Hematopoietic multipotent progenitor cell treated with erythropoietin and hydrocortisone succinate and interleukin-3 and kit ligand, for 8 days (in vitro differentiated cells): ENCODE measurements around the gene CCDC141.

ENCODE experiments used
- DNase-seq: peaks from one replicate; pipeline ENCODE4 v3.0.0-alpha.2; 2015

Gene CCDC141

DNA sequence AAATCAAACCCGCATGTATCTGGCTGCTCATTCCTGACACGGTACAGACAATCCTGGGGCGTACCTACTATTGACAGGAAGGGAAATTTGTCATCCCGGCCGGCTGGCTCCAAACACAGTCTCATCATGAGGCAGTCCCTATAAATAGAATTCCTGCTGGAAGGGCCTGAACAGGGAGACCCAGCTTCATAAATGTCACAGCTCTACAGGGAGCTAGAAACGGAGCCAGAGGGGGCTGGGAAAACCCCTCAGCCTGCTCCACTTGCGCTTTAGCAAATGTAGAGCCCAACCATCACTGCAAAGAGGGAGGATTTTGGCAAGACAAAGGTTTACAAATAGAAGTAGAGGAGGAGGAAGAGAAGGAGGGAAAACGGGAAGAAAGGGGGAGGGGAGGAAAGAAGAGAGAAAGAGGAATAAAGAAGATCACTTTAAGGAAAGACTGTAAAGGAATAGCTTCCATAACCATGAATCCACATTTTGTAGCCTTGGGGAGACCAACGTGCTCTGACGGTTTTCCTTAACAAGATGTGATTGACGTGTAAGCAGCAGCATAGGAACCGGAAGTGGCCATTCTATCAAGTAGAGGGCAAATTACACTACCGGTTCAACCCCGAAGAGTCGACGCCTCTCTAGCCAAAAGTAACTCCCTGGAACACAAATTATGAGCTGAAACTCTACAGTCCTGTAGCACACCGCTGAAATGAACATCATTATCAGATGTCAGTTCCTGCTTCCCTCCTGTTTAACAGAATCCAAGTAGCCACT lies 185.9 kb downstream of the CCDC141 start:
- DNase-seq: no peak

DNA sequence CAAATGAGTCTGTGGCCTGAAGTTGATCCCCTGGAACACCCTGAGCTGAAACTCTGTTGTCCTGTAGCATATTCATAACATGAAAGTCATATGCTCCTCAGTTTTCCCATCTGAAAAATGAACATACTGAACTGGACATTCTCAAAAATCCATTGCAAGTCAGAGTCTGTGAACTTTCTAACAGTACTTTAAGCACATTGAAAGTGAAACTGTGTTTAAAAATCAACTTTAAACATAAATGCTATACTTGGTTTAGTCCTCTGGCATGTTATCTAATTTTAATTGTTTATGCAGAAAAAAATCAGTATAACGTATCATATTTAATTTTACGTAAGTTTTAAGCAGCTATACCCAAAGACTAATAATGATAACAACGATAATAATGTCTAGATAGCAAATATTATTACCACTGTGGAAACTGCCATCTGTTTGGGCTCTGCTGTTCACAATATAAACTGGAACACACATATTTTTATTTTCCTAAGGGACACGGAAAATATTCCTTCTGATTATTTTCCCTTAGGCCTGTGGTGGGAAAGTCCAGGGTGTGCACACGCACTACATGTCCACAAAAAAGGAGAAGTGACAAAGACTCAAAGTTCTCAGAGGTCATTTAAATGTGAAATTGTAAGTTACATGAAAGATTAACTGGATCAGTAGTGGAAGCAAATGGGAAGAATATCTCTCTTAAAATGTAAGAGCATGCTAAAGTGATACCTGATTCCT lies 186.6 kb downstream of the CCDC141 start:
- DNase-seq: no peak

DNA sequence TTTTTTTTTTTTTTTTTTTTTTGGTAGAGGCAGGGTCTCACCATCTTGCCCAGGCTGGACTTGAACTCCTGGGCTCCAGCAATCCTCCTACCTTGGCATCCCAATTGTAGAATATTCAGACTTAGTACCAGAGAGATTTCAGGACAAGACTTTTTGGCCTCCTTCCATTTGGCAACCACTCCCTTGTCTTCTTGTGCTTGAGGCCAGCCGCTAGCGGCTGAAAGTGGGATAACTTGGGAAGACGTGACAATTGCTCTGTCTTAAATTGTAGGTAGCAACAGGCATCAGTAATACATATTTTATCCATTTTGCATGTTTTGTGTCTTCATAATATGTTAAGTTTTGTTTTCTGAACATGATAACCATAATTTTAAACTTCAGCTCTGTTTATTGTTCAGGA lies 189.4 kb downstream of the CCDC141 start:
- DNase-seq: no peak

DNA sequence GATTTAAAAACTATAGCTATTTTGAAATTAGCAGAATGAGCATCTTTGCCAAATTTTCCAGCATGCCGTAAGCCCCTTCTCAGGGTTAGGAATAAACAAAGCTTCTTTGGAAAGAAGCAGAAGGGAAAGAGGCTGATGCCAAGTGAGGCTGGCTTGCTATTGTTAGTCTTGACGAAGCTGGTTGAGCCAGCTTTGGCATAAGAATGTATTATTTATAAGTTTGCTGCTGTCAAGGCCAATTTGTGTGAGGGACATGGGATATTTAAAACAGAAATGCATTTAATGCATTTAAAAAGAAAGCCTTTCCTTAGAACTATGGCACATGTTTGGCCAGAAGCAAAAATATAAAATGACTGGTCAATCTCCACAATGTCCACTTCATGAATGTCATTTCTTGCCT lies 190.2 kb downstream of the CCDC141 start:
- DNase-seq: no peak

DNA sequence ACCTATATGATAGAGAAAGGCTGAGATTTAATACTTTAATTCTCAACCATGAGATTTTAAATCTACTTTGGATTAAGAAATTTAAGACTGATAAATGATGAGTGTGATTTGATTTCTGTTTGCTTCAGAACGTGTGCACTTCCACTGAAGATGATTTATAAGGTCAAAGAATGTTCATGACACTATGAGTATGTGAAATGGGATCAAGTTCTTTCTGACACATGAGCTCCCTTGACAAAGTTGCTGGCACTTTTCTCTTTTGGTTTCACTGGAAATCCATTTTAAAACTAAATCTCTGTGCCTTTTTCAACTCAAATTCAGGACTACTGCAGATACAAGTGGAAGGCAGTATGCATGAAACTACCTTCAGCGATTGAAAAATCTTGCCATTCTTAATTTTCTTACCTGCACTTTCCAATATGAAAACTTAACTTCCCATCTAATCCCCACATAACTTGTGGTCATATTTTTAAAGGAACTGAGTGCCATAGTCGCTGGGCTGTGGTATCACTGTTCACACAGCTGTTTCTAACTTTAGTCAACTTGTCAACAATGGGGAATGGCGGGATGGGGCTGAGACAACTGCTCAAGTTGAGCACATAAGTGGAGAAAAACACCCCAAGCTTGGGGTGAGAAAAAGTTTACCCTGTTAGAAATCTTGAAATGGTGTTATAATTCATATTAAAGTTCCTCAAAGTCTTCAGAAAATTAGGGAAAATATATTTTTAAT lies 190.9 kb downstream of the CCDC141 start:
- DNase-seq: no peak

DNA sequence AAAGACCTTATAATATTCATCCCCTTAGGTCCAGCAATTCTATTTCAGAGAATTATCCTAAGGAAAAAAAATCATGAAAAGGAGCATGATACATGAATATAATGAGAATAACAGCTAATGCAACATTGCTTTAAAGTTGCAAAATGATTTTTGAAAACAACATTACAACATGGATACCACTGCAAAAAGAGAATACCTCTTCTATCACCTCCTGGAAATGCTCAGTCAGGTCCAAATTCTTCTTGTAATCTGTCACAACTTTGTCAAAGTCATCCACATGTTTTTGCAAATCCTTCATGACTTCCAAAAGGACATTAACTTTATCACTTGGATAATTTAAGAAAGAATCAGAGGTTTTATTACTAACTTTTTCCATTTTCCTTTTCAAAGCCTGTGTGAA lies 194.8 kb downstream of the CCDC141 start:
- DNase-seq: no peak

DNA sequence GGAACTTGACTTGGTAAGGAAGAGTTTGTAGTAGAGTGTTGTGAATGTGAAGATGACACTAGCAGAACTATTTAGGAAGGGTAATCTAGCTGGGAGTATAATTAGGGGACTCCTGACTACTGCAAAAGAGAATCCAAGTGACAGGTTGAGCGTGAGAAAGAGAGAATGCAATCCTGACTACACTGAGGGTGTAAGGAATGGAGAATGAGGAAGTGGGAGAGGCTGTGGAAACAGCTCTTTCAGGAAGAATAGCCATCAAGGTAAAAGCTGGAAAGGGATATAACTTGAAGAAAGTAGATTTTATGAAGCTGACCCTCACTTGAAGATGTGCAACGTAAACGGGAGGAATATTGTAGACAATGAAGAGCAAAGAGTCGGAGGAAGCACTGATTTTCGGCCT lies 201.6 kb downstream of the CCDC141 start:
- DNase-seq: no peak

DNA sequence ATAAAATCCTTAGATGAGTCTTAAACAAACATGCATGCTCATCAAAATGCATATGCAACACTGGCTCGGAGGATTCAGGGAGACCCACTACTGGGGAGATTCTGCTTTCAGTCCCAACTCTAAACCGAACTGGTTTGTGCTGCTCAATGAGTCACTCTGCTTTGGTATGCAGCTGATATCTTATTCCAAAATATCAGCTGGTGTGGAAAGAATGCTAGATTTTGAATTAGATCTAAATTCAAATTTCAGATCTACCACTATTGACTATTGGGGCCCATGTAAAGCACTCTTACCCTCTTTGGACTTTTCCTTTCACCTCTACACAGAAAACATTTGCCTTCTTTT lies 203.5 kb downstream of the CCDC141 start:
- no peak for DNase-seq

DNA sequence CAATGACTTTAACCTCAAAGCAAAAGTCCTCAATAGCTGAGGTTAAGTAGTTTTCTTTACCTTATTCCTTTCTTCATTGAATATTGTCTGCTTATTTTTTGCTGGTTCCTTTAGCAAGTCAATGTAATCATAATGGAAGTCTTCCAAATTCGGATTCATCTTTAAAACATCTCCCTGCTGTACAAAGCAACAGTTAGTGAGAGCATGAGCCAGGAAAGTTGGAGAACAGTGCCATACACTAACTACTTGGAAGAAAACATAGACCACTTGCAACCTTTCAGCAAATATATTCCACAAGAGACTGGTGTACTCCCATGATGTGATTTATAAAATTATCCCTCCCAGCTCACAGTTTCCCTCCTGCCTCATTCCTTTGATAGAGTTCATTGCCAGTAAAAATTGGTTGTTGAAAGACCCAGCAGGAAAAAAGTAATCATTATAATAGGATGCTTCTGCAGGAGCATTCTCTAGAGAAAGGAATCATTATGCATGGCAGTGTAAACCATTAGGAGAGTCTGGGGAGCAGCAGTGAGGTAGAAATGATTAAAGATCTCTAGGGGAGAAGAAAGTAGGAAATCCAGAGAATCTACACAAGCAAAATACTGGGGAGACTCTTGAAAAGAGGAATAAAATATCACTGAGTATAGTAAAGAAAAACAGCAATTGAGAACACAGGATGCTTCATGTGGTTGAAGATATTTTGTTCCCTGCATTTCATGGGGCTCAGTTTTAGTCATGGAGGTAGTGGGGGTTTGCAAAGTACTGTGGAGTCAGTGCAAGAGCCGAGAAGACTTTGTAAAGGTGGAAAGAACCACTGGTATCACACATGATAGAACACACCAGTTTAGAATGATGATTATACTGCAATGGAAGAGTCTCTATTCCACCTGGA lies 204.1 kb downstream of the CCDC141 start:
- no peak for DNase-seq

DNA sequence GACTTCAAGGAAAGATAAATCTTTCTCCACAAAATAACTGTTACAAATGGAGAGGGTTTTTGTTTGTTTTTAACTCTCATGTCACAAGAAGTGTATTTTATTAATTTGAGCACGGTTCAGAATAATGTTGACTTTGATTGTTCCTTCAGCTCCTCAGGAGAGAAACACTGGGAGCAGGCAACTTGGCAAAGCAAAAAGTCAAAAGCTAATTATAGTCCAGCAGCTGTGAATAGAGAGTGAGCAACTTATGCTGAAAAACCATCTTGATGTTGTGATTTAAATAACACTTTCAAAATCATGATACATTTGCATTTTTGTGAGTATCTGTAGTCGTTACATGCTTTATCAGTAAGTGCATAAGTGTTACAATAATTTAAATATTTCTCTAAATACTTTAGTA lies 205.2 kb downstream of the CCDC141 start:
- no peak for DNase-seq

DNA sequence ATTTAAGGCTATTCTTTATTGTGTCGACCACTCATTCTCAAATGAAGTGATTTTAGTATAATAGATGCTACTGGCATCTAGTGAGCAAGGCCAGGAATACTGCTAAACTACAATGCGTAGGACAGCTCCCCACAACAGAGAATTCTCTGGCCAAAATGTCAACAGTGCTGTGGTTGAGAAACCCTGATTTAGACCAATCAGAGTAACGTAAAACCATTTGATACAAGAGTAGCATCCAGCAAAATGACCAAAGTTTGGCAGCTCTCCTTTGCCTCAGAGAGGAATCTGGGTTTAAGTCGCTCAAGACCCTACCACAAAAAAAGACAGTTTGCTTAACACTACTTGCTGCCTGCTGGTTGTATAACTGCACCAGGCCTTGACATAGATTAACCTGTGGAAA lies 205.7 kb downstream of the CCDC141 start:
- DNase-seq: no peak

DNA sequence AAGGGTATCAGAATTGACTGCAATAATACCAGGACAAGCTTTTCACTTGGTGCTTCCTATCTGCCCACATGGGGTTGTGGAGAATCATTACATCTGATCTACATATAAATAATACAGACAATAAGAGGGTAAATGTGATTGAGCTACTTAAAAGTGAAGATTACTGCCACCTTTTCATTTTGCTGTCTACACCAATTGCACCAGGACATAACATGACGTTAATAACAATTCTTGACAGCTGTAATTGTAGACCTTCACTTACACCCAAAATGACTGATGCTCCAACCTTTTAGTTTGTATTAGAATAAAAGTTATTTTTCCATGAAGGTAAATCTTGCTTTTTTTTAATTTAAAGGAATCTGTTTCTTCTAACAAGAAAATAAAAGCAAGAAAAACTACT lies 206.2 kb downstream of the CCDC141 start:
- DNase-seq: no peak

DNA sequence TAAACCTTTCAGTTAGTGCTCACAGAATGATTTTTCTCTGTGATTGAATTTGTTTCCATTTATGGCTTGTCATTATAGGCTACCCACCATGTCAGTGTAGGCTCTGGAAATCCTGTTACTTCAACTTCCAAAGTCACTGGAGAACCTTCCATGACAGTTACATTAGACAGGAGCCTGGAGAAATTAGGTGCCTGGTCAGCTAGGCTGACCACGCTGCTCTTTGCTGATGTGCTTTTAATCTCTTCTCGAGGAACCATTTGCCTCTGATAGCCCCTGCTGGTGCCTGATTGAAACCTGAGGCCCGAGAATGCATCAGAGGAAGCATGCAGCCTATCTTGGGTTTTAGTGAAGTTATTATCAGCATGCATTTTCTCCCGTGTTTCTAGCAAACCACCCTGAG lies 213.1 kb downstream of the CCDC141 start:
- no peak for DNase-seq

DNA sequence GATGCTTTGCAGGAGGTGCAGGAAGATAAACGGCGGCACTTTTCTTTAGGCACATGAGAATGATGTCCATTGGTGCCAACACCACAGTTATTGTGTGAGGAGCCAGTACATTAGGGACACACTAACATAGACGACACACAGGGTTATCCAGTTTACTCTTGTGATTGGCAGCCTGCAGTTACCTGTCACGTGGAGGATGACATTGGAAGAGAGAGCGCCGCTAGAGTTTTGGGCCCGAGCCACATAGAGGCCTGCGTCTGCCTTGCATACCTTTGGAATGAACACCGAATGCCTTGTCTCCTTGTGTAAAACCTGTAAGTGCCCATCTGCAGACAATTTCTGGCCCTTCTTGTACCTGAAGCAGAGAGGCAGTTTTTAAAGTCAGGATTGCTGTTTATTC lies 215.9 kb downstream of the CCDC141 start:
- DNase-seq: no peak

DNA sequence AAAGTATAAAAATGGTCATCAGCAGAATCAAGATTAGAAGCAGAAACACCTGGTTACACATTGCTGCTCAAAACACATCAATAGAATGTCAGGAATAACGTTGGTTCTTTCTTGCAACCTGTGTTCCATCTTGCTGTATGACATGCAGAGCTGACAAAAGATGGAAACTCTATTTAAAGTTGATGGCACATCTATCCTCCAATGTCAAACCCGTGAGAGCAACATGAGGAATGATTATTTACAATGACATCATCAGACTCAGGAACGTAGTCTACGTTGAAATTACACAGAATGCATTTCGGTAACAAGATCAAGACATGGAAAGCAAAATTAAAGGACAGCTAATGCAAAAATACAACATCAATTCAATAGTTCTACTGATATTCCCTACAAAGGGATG lies 216.6 kb downstream of the CCDC141 start:
- DNase-seq: no peak

DNA sequence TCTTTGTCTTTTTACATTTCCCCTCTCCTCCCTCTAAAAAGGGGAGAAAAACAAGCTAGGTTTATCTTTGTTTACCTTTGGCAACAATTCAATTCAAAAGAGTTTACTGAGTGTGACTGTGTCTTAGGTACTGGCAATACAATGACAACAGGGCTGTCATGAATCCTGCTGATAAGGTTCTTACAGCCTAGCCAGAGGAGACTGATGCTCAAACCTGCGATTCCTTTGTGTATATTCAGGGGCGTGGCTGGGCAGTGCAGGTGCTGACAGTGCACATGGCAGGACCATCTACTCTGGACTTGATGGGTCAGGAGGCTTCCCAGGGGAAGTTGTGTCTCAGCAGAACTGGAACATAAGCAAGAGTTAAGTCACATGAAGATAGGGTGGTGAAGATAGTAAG lies 219.5 kb downstream of the CCDC141 start:
- DNase-seq: no peak

DNA sequence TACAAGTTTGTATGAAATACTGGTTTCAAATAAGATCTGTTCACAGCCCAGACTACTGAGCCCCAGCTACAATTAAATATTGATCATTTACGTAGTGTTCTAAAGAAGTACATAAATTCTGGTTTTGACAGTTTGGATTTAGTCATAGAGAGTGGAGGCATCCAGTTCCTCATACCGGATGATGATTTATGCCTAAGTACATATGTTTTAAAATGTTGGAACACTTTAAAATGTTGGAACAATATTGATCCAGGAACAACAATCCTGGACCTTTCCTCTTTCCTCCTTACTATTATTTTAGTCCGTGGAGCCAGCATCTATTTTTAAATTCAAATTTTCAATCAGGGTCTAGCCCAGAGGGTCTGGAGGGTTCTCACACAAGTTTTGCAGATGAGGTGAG lies 220.0 kb downstream of the CCDC141 start:
- no peak for DNase-seq

DNA sequence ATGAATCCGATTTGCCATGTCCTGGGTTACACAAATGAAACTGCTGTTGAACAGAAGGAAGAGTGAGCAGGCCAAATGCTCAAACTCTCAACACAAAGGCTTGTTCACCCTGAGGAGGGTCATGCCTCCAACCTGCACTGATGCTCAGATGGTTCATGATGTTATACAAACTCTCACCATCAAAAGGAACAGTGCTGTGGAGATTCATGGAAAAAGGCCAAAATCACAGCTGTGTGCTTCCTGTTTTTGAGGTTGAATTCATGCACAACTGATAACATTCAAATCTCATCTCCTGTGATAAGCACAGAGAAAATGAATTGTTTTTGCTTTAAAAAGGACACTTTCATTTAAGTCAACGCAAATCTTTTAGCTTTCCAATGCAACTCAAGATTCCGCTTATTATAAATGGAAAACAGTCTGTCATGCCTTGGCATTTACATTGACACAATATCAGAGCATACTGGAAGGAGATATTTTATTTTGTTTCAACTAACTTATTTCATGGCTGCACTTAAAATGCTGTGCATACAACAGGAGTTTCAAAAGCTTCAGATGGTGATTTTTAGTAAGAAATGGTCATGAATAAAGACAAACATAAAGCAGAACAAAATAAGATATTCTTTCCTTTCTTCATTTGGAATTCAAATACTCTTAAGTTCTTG lies 220.5 kb downstream of the CCDC141 start:
- no peak for DNase-seq

DNA sequence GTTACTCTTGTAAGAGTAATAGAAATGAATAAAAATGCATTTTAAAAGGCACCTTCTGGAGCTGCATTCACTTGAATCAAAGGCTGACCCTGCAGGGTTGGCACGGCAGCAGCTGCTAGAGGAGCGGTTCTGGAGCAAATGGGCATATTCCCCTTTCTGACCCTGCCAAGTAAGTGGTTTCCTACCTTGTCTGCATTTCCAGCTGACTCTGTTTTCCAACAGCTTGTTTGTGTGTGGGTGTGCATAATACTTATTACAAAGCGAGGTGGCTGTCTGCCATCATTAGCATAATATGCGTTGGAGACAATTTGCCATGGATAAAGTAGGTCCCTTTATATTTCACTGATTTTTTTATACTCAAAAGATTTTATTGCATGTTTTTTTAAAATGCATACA lies 221.5 kb downstream of the CCDC141 start:
- no peak for DNase-seq

DNA sequence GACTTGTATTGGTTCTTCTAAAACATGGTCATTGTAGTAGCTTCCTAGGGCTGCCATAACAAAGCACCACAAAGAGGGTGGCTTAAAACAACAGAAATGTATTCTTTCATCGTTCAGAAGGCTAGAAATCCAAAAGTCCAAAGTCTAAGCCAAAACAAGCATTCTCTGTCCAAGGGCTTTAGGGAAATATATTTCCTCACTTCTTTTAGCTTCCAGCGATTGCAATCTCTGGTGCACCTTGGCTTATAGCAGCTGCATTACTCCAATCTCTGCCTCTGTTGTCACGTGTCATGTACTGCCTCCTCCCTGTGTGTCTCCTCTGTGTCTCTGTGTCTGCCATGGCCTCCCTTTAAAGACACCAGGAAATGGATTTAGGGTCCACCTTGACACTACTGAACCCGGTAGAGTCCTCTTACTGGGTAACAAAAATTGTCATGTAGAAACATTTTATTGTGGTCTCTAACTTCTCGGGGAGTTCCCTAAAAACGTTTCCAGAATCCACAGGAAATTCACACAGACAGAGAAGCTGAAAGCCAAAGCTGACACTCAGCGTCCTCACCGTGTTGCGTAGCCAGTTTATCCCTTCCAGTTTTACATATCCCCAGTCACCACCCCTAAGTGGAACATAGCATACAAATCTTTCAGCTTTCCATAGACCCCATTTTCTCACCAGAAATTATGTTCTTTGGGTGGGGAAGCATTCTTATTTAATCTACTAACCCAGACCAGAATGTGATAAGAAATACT lies 222.0 kb downstream of the CCDC141 start:
- no peak for DNase-seq

DNA sequence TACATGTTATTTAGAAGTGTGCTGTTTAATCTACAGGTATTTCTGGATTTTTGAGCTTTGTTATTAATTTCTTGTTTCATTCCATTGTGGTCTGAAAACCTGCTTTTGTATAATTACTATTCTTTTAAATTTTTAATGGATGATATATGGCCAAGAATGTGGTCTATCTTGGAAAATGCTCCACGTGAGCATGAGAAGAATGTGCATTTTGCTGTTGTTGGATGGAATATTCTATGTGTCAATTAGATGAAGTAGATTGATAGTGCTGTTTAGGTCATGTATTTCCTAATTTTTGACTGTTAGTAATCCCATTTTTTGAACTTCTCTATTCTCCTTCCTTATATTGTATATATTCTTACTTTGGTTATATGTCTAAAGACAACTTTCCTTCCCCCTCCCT lies 222.8 kb downstream of the CCDC141 start:
- DNase-seq: no peak

DNA sequence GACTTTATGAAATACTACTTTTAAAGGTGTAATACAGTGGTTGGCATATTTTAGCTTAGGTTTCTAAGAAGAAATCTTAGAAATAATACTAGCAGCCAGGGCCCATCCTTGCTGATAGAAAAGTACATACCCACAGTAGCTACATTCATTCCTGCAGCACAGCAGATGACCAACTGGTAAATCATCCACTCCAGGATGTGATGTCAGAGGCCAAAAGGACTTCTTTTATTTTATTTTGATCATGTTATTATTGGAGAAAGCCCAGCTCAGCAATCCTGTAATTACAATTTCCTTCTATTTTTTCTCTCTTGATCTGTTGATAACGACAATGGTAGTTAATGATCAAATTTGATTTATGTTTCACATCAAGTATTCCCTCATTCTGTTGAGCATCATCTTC lies 224.8 kb downstream of the CCDC141 start:
- DNase-seq: no peak
